Endothelial cell of umbilical vein (primary cell): Measurements from ENCODE around the gene TBC1D13. TPM values are rescaled to one million over a fixed set of nuclear protein-coding genes. Genes with fewer than 3 reads are reported as not detected.

ENCODE experiments used
- BruUV-seq: library from RNA; stranded (reverse); fragments of 400-500 nt; replicated peaks from 2 replicates; lab custom pipeline; 2021; lab: Mats Ljungman, UMichigan
- CTCF ChIA-PET: fragments of 300-600, 350-600 bp; sonication (Branson Sonifier 250); formaldehyde crosslinking; loops from one replicate; lab custom pipeline; 2021; ENCODE audit warnings: antibody characterized with exemption, inconsistent platforms; lab: Charles Lee
- POLR2A ChIA-PET: fragments of 300-600, 350-600 bp; sonication (Branson Sonifier 250); formaldehyde crosslinking; loops from one replicate; lab custom pipeline; 2021; ENCODE audit warnings: antibody characterized with exemption, inconsistent platforms; lab: Charles Lee
- DNase-seq: peaks from one replicate; pipeline ENCODE4 v3.0.0-alpha.2; 2011; ENCODE audit warnings: low read depth, low spot score
- FAIRE-seq: peaks from 2 replicates; lab custom pipeline; 2011; peaks lifted over from hg19 to GRCh38; lab: Jason Lieb, UNC
- H2AFZ ChIP-seq: 2 replicates; pipeline ENCODE4 v1.6.0; 2012; ENCODE audit warnings: low read depth, low read length, control low read depth, inconsistent platforms
- H3K27ac ChIP-seq: 2 replicates; pipeline ENCODE4 v1.5.1; 2011; ENCODE audit warnings: low read depth, mild to moderate bottlenecking, control low read depth, low read length, moderate library complexity; ENCODE audit not compliant: insufficient read depth
- H3K27me3 ChIP-seq, 2 experiments: 2 replicates each; pipeline versions ENCODE4 v1.6.0 to v1.6.1; 2011; ENCODE audit warnings: low read length in 2 of 2, mixed read lengths in 1 of 2; ENCODE audit not compliant: control insufficient read depth in 2 of 2, insufficient read depth in 2 of 2
- H3K36me3 ChIP-seq, 2 experiments: 2 replicates in 1 of 2; 3 replicates in 1 of 2; pipeline ENCODE4 v1.5.1; 2011; ENCODE audit warnings: low read length in 2 of 2, mild to moderate bottlenecking in 1 of 2, moderate library complexity in 1 of 2; ENCODE audit not compliant: control insufficient read depth in 2 of 2, insufficient read depth in 2 of 2; ENCODE audit errors: extremely low read depth in 1 of 2
- H3K4me1 ChIP-seq: 3 replicates; pipeline ENCODE4 v1.5.1; 2011; ENCODE audit warnings: mild to moderate bottlenecking, low read length; ENCODE audit not compliant: control insufficient read depth, insufficient read depth; ENCODE audit errors: extremely low read depth
- H3K4me2 ChIP-seq: 2 replicates; pipeline ENCODE4 v1.6.1; 2011; ENCODE audit warnings: low read length, control low read depth, mixed read lengths; ENCODE audit not compliant: insufficient read depth
- H3K4me3 ChIP-seq, 3 experiments: fragments of 200-600 bp in 1 of 3; sonication (generic), shearing (Covaris generic) in 1 of 3; replicated peaks in 1 of 3; 2 replicates each; pipeline ENCODE4 v1.5.1; 2011 to 2016; ENCODE audit warnings: control low read depth in 3 of 3, low read length in 3 of 3, mild to moderate bottlenecking in 2 of 3, inconsistent platforms in 1 of 3, low read depth in 1 of 3, moderate library complexity in 1 of 3; ENCODE audit not compliant: insufficient read depth in 1 of 3
- H3K79me2 ChIP-seq: 2 replicates; pipeline ENCODE4 v1.6.0; 2012; ENCODE audit warnings: low read length, inconsistent platforms; ENCODE audit not compliant: control insufficient read depth, insufficient read depth
- H3K9ac ChIP-seq: replicated peaks from 2 replicates; pipeline ENCODE3; 2011; ENCODE audit warnings: low read length, control low read depth; ENCODE audit not compliant: insufficient read depth; ENCODE audit errors: extremely low read depth
- H3K9me1 ChIP-seq: replicated peaks from 3 replicates; pipeline ENCODE4 v1.6.0; 2011; ENCODE audit warnings: mild to moderate bottlenecking, low read length; ENCODE audit not compliant: control insufficient read depth, insufficient read depth; ENCODE audit errors: extremely low read depth
- H3K9me3 ChIP-seq: replicated peaks from 2 replicates; pipeline ENCODE4 v1.5.1; 2012; ENCODE audit warnings: low read length, inconsistent platforms; ENCODE audit not compliant: control insufficient read depth, insufficient read depth
- H4K20me1 ChIP-seq: replicated peaks from 2 replicates; pipeline ENCODE3; 2011; ENCODE audit warnings: mild to moderate bottlenecking, low read length; ENCODE audit not compliant: control insufficient read depth, insufficient read depth; ENCODE audit errors: extremely low read depth
- EZH2 ChIP-seq: IDR thresholded peaks from 2 replicates; pipeline ENCODE4 v1.6.1; 2012; ENCODE audit warnings: borderline replicate concordance, low read depth, mild to moderate bottlenecking, moderate library complexity, low read length, inconsistent platforms; ENCODE audit not compliant: severe bottlenecking
- FOS ChIP-seq: IDR thresholded peaks from 2 replicates; pipeline ENCODE4 v1.6.1; 2011; ENCODE audit warnings: mild to moderate bottlenecking, low read length, moderate library complexity, borderline replicate concordance; ENCODE audit not compliant: insufficient read depth
- GATA2 ChIP-seq: IDR thresholded peaks from 2 replicates; pipeline ENCODE4 v1.7.0; 2011; ENCODE audit warnings: low read depth, mild to moderate bottlenecking, moderate library complexity, mixed read lengths, low read length; ENCODE audit not compliant: insufficient read length, insufficient read depth
- JUN ChIP-seq: IDR thresholded peaks from 2 replicates; pipeline ENCODE4 v1.6.1; 2011; ENCODE audit warnings: borderline replicate concordance, low read depth; ENCODE audit not compliant: insufficient read length, insufficient read depth
- MYC ChIP-seq: IDR thresholded peaks from one replicate; pipeline ENCODE4 v1.6.1; 2011; ENCODE audit warnings: mild to moderate bottlenecking, low read depth, low read length
- POLR2A ChIP-seq: IDR thresholded peaks from 2 replicates; pipeline ENCODE4 v1.6.1; 2012; ENCODE audit warnings: low read depth, mild to moderate bottlenecking, control low read depth, low read length
- POLR2AphosphoS5 ChIP-seq: IDR thresholded peaks from 2 replicates; pipeline ENCODE4 v1.6.1; 2012; ENCODE audit warnings: low read depth, mild to moderate bottlenecking, control low read depth, low read length, moderate library complexity; ENCODE audit not compliant: insufficient read depth
- dilution Hi-C: fragments of 300-500 bp; cut with MboI; formaldehyde crosslinking; loops from one replicate; pipeline ENCODE4 v1.15.0; 2019; ENCODE audit warnings: low sequenced_read_pairs; ENCODE audit not compliant: extremely low pct_ligation_motif_present
- intact Hi-C: fragments of 100-400 bp; cut with micrococcal nuclease; formaldehyde crosslinking; loops from one replicate; pipeline ENCODE4 v1.10.0; 2022
- polyA plus RNA-seq, 4 experiments: library from polyadenylated mRNA; depleted of rRNA in 3 of 4; stranded (reverse) in 3 of 4; unstranded in 1 of 4; fragments of >200 nt; gene quantifications; 2 replicates each; pipeline versions ENCODE4 v1.2.1 to v1.2.3, GENCODE V29; 2011 to 2012; ENCODE audit warnings: missing spikeins in 1 of 4
- total RNA-seq: library from RNA; stranded (reverse); gene quantifications from 2 replicates; pipeline ENCODE4 v1.2.3, GENCODE V29; 2021
- TF ChIP-seq, protein P1 (sequence below), 2 donors: IDR thresholded peaks; 1 replicate in 1 of 2; 2 replicates in 1 of 2; pipeline ENCODE4 v1.5.1; 2011; ENCODE audit warnings: low read length in 2 of 2, mild to moderate bottlenecking in 2 of 2, moderate library complexity in 2 of 2, control low read depth in 1 of 2, inconsistent platforms in 1 of 2, low read depth in 1 of 2; ENCODE audit not compliant: insufficient read depth in 1 of 2; ENCODE audit errors: extremely low read depth in 1 of 2
- TF ChIP-seq, protein P2 (sequence below): IDR thresholded peaks from 2 replicates; pipeline ENCODE4 v1.6.1; 2011; ENCODE audit not compliant: insufficient read depth, insufficient read length

TBC1D13 gene
- total and polyA plus RNA-seq, 2 donors (not counting 3 experiments of a cell fraction or from before 2014, with no cell fraction given), result 35.1 to 41.9 TPM

GRCh38 chr9:128822407-128823042 lies 35.5 kb downstream of the TBC1D13 start:
- dilution Hi-C loops (no loop called here), intact Hi-C loops (no loop called here)
- Histone ChIP-seq H3K4me1 (peaks cover 6% of the 10 kb centered on the region), H3K4me2 (no peak overlapping the region), H3K79me2 (no peaks in the 10 kb centered on the region), H3K9ac (no peak overlapping the region), H4K20me1 (no peaks in the 10 kb centered on the region), H2AFZ (no peak overlapping the region), H3K36me3 (peaks cover 5 to 53% of the 10 kb centered on the region in 2 experiments), H3K9me1 (no peaks in the 10 kb centered on the region), H3K4me3 (no peak overlapping the region), H3K27ac (no peak overlapping the region), H3K9me3 (no peaks in the 10 kb centered on the region), H3K27me3 (no peaks in the 10 kb centered on the region)
- BruUV-seq, result TSS peak; percentile 27
- DNase-seq (no peak), FAIRE-seq (no peak)
- CTCF ChIA-PET, result no interaction called here
- POLR2A ChIA-PET, result no interaction called here
- TF ChIP-seq, protein P1, sequence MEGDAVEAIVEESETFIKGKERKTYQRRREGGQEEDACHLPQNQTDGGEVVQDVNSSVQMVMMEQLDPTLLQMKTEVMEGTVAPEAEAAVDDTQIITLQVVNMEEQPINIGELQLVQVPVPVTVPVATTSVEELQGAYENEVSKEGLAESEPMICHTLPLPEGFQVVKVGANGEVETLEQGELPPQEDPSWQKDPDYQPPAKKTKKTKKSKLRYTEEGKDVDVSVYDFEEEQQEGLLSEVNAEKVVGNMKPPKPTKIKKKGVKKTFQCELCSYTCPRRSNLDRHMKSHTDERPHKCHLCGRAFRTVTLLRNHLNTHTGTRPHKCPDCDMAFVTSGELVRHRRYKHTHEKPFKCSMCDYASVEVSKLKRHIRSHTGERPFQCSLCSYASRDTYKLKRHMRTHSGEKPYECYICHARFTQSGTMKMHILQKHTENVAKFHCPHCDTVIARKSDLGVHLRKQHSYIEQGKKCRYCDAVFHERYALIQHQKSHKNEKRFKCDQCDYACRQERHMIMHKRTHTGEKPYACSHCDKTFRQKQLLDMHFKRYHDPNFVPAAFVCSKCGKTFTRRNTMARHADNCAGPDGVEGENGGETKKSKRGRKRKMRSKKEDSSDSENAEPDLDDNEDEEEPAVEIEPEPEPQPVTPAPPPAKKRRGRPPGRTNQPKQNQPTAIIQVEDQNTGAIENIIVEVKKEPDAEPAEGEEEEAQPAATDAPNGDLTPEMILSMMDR (IDR thresholded peaks at IDR 0.05; ENCODE audit: extremely low read depth in 1 of 2, insufficient read depth in 1 of 2, low read depth in 1 of 2, low read length in 2 of 2), result no peak
- TF ChIP-seq JUN, result no peak
- no peak for TF ChIP-seq GATA2
- no peak for TF ChIP-seq POLR2AphosphoS5

- ChIA-PET POLR2A (no interaction called here), CTCF (no interaction called here)
- intact Hi-C loops, result no loop called here
- Histone ChIP-seq H3K79me2 (peaks cover 2% of the 10 kb centered on the region), H3K9ac (no peak overlapping the region), H3K27ac (no peak overlapping the region), H3K9me1 (no peaks in the 10 kb centered on the region), H3K27me3 (no peaks in the 10 kb centered on the region), H3K4me3 (no peak overlapping the region), H3K36me3 (peaks cover 5 to 53% of the 10 kb centered on the region in 2 experiments), H3K4me1 (peaks cover 7% of the 10 kb centered on the region), H2AFZ (no peak overlapping the region), H3K9me3 (no peaks in the 10 kb centered on the region), H4K20me1 (no peaks in the 10 kb centered on the region), H3K4me2 (no peak overlapping the region)
- DNase-seq (no peak), FAIRE-seq (no peak)
- dilution Hi-C loops, result no loop called here
- TF ChIP-seq, protein P2, sequence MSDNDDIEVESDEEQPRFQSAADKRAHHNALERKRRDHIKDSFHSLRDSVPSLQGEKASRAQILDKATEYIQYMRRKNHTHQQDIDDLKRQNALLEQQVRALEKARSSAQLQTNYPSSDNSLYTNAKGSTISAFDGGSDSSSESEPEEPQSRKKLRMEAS, result no peak
- TF ChIP-seq FOS (no peak), POLR2A (no peak), GATA2 (no peak), MYC (no peak), JUN (no peak), EZH2 (no peak), POLR2AphosphoS5 (no peak)
- TF ChIP-seq, protein P1 (IDR thresholded peaks at IDR 0.05; ENCODE audit: extremely low read depth in 1 of 2, insufficient read depth in 1 of 2, low read depth in 1 of 2, low read length in 2 of 2), result no peak
- no TSS peak for BruUV-seq
Observed at GRCh38 chr9:128823362-128823902, 36.4 kb downstream of the TBC1D13 start.
